ENCODE results near the gene SYT9. TPM values are rescaled to one million over a fixed set of nuclear protein-coding genes. Genes with fewer than 3 reads are reported as not detected.

The SYT9 gene
- total and polyA plus RNA-seq, 12 donors, result 0.01 to 0.66 (median 0.32) TPM; not detected in 3

- no peaks in the 10 kb centered on the region for H3K9me3 ChIP-seq
- H3K27me3 ChIP-seq, result no peaks in the 10 kb centered on the region
- ATAC-seq, result no peak
- no peak for TF ChIP-seq CTCF (IDR thresholded peaks at IDR 0.05)
- peaks cover 0 to 13% (median 0%) of the 10 kb centered on the region in 9 donors for H3K36me3 ChIP-seq
- no peak overlapping the region for H3K4me3 ChIP-seq
- WGBS, 2 donors, result 88 to 97% methylated on average over 2 of the region's 2 CpGs
- intact Hi-C loops (cut with DNase I), result no loop called here
- no peak for DNase-seq
- H3K4me1 ChIP-seq, result peaks cover 0 to 33% (median 3%) of the 10 kb centered on the region in 9 donors
- no peak overlapping the region for H3K27ac ChIP-seq
Observed at GRCh38 chr11:7489376-7489775, 237.7 kb downstream of the SYT9 start.

GRCh38 chr11:7490054-7490453 is 238.3 kb downstream of the SYT9 start:
- H3K4me3 ChIP-seq, result no peak overlapping the region
- no peak overlapping the region for H3K27ac ChIP-seq
- 84 to 85% methylated on average over 4 of the region's 4 CpGs for WGBS, 2 donors

GRCh38 chr11:7490535-7490934 is 238.8 kb downstream of the SYT9 start:
- peak in 1 of 8 donors; percentile 58 for ATAC-seq

More at GRCh38 chr11:7490054-7490453, 238.3 kb downstream of the SYT9 start:
- ATAC-seq (peak in 1 of 8 donors; percentile 81), DNase-seq (no peak)
- intact Hi-C loops (cut with DNase I), result no loop called here
- Histone ChIP-seq H3K36me3 (peaks cover 0 to 17% (median 0%) of the 10 kb centered on the region in 9 donors), H3K4me1 (peaks cover 0 to 26% (median 3%) of the 10 kb centered on the region in 9 donors), H3K27me3 (no peaks in the 10 kb centered on the region), H3K9me3 (no peaks in the 10 kb centered on the region)
- TF ChIP-seq CTCF (IDR thresholded peaks at IDR 0.05), result no peak

DNA sequence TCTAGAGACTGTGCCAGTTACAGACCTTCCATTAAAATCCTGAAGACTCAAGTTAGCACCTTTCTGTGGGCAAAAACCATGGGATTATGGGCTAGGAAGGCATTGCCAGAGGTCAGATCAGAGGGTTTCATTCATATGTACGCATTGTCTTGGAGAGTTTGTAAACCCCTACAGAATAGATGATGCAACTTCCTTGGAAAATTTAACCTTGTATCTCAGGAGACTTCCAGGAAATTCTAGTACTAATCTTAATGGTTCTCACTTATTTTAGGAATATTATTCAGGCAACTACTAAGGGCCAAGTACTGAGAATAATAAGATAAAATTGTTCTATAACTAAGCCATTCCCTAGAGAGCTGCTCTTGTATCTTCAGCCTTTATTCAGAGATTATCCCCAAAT is 240.5 kb downstream of the SYT9 start:
- intact Hi-C loops (cut with DNase I), result no loop called here
- WGBS, 2 donors, result 38 to 50% methylated on average over 1 of the region's 1 CpG
- no peak overlapping the region for H3K4me3 ChIP-seq
- peaks cover 0 to 25% (median 3%) of the 10 kb centered on the region in 9 donors for H3K4me1 ChIP-seq
- TF ChIP-seq CTCF (IDR thresholded peaks at IDR 0.05), result no peak
- DNase-seq, result no peak
- peaks cover 0 to 17% (median 0%) of the 10 kb centered on the region in 9 donors for H3K36me3 ChIP-seq
- peak in 4 of 8 donors; percentile 33 to 58 (median 43) for ATAC-seq
- no peak overlapping the region for H3K27ac ChIP-seq
- no peaks in the 10 kb centered on the region for H3K27me3 ChIP-seq
- H3K9me3 ChIP-seq, result no peaks in the 10 kb centered on the region

More at GRCh38 chr11:7490535-7490934, 238.8 kb downstream of the SYT9 start:
- H3K4me3 ChIP-seq, result no peak overlapping the region
- no peak overlapping the region for H3K27ac ChIP-seq
- no peaks in the 10 kb centered on the region for H3K27me3 ChIP-seq
- TF ChIP-seq CTCF (IDR thresholded peaks at IDR 0.05), result no peak
- 91 to 92% methylated on average over 1 of the region's 1 CpG for WGBS, 2 donors
- intact Hi-C loops (cut with DNase I), result no loop called here
- no peaks in the 10 kb centered on the region for H3K9me3 ChIP-seq
- DNase-seq, result no peak
- H3K4me1 ChIP-seq, result peaks cover 0 to 26% (median 3%) of the 10 kb centered on the region in 9 donors
- H3K36me3 ChIP-seq, result peaks cover 0 to 17% (median 0%) of the 10 kb centered on the region in 9 donors
